Trophoblast cell (in vitro differentiated cells and primary cell): ENCODE results near the gene IFITM10.

Experiments used
- DNase-seq, 2 donors: peaks; one replicate each; pipeline ENCODE4 v3.0.0-alpha.2; 2016
- H2AFZ ChIP-seq: 2 replicates; pipeline ENCODE4 v1.6.1; 2013; ENCODE audit warnings: low read length, moderate library complexity, mild to moderate bottlenecking; ENCODE audit not compliant: insufficient read depth, poor library complexity
- H2AK5ac ChIP-seq: 2 replicates; pipeline ENCODE4 v1.6.1; 2013; ENCODE audit warnings: mild to moderate bottlenecking, low read length
- H2BK120ac ChIP-seq: 2 replicates; pipeline ENCODE4 v1.6.1; 2013; ENCODE audit warnings: low read length, mild to moderate bottlenecking, moderate library complexity; ENCODE audit not compliant: insufficient read depth, poor library complexity
- H2BK12ac ChIP-seq: 2 replicates; pipeline ENCODE4 v1.6.1; 2013; ENCODE audit warnings: mild to moderate bottlenecking, low read length, moderate library complexity
- H2BK5ac ChIP-seq: 2 replicates; pipeline ENCODE4 v1.6.1; 2013; ENCODE audit warnings: low read length, low read depth, moderate library complexity, mild to moderate bottlenecking; ENCODE audit not compliant: poor library complexity
- H3K14ac ChIP-seq: 2 replicates; pipeline ENCODE4 v1.6.1; 2013; ENCODE audit warnings: mild to moderate bottlenecking, low read length
- H3K18ac ChIP-seq: 2 replicates; pipeline ENCODE4 v1.6.1; 2013; ENCODE audit warnings: mild to moderate bottlenecking, low read length
- H3K23ac ChIP-seq: 2 replicates; pipeline ENCODE4 v1.6.1; 2013; ENCODE audit warnings: low read length
- H3K27ac ChIP-seq: 2 replicates; pipeline ENCODE4 v1.5.1; 2013; ENCODE audit warnings: low read depth, mild to moderate bottlenecking, inconsistent platforms, low read length, moderate library complexity
- H3K27me3 ChIP-seq: 2 replicates; pipeline ENCODE4 v1.6.1; 2013; ENCODE audit warnings: inconsistent platforms, mild to moderate bottlenecking, low read length, moderate library complexity; ENCODE audit not compliant: insufficient read depth
- H3K36me3 ChIP-seq, 2 experiments: 1 replicate in 1 of 2; 2 replicates in 1 of 2; pipeline ENCODE4 v1.6.1; 2013; ENCODE audit warnings: low read length in 2 of 2, mild to moderate bottlenecking in 2 of 2, moderate library complexity in 1 of 2; ENCODE audit not compliant: insufficient read depth in 2 of 2, control insufficient read depth in 1 of 2
- H3K4ac ChIP-seq: 2 replicates; pipeline ENCODE4 v1.6.1; 2013; ENCODE audit warnings: low read depth, mild to moderate bottlenecking, low read length, moderate library complexity
- H3K4me1 ChIP-seq, 2 experiments: 1 replicate in 1 of 2; 2 replicates in 1 of 2; pipeline ENCODE4 v1.6.1; 2013; ENCODE audit warnings: low read length in 2 of 2, mild to moderate bottlenecking in 2 of 2, moderate library complexity in 1 of 2; ENCODE audit not compliant: insufficient read depth in 2 of 2, control insufficient read depth in 1 of 2
- H3K4me2 ChIP-seq: 2 replicates; pipeline ENCODE4 v1.6.1; 2013; ENCODE audit warnings: inconsistent platforms, mild to moderate bottlenecking, low read length, moderate library complexity
- H3K4me3 ChIP-seq: 2 replicates; pipeline ENCODE4 v1.5.1; 2013; ENCODE audit warnings: mild to moderate bottlenecking, low read depth, low read length, inconsistent platforms
- H3K79me1 ChIP-seq: one replicate; pipeline ENCODE4 v1.6.1; 2013; ENCODE audit warnings: low read length
- H3K79me2 ChIP-seq: 2 replicates; pipeline ENCODE4 v1.6.1; 2013; ENCODE audit warnings: low read length, mild to moderate bottlenecking; ENCODE audit not compliant: control insufficient read depth, insufficient read depth, poor library complexity
- H3K9ac ChIP-seq: 2 replicates; pipeline ENCODE4 v1.6.1; 2013; ENCODE audit warnings: mild to moderate bottlenecking, low read length
- H3K9me3 ChIP-seq: 2 replicates; pipeline ENCODE4 v1.6.1; 2013; ENCODE audit warnings: low read depth, mild to moderate bottlenecking, control low read depth, inconsistent platforms, low read length; ENCODE audit not compliant: insufficient read depth
- H4K12ac ChIP-seq: 2 replicates; pipeline ENCODE4 v1.6.1; 2013; ENCODE audit warnings: low read depth, mild to moderate bottlenecking, low read length, moderate library complexity
- H4K8ac ChIP-seq: 2 replicates; pipeline ENCODE4 v1.6.1; 2013; ENCODE audit warnings: low read depth, mild to moderate bottlenecking, low read length, moderate library complexity
- H4K91ac ChIP-seq: one replicate; pipeline ENCODE4 v1.6.1; 2013; ENCODE audit warnings: low read depth, mild to moderate bottlenecking, low read length, moderate library complexity
- WGBS: extraction: QIAGEN DNeasy Blood & Tissue Kit; methylation state at CpG from one replicate; pipeline ENCODE4 v1.1.7; 2013; ENCODE audit warnings: missing lambda C conversion rate; ENCODE audit not compliant: insufficient read length, insufficient coverage; ENCODE audit errors: extremely low coverage; 5-methylcytosine and 5-hydroxymethylcytosine counted together

Gene IFITM10

GRCh38 chr11:1792461-1792860 lies 42.1 kb upstream of the IFITM10 start:
- H3K14ac ChIP-seq: no peak overlapping the region
- H3K4ac ChIP-seq: no peak overlapping the region
- H3K79me2 ChIP-seq: no peaks in the 10 kb centered on the region
- no peaks in the 10 kb centered on the region for H3K9me3 ChIP-seq
- no peak overlapping the region for H4K8ac ChIP-seq
- H4K91ac ChIP-seq: no peak overlapping the region
- no peaks in the 10 kb centered on the region for H3K4me1 ChIP-seq
- no peak overlapping the region for H3K4me3 ChIP-seq
- H4K12ac ChIP-seq: no peak overlapping the region
- no peak overlapping the region for H3K23ac ChIP-seq
- no peaks in the 10 kb centered on the region for H3K79me1 ChIP-seq
- no peak overlapping the region for H2BK120ac ChIP-seq
- no peaks in the 10 kb centered on the region for H3K27me3 ChIP-seq
- no peak overlapping the region for H3K9ac ChIP-seq
- H2AFZ ChIP-seq: no peak overlapping the region
- no peak for DNase-seq
- H2BK5ac ChIP-seq: no peak overlapping the region
- H3K4me2 ChIP-seq: no peak overlapping the region
- H2AK5ac ChIP-seq: no peak overlapping the region
- no CpG with 5 or more reads among the region's 12 CpGs for WGBS
- H3K36me3 ChIP-seq: no peaks in the 10 kb centered on the region
- H2BK12ac ChIP-seq: no peak overlapping the region
- no peak overlapping the region for H3K18ac ChIP-seq
- no peak overlapping the region for H3K27ac ChIP-seq

GRCh38 chr11:1791912-1792311 lies 41.5 kb upstream of the IFITM10 start:
- no peak overlapping the region for H2BK5ac ChIP-seq
- no peaks in the 10 kb centered on the region for H3K36me3 ChIP-seq
- no peaks in the 10 kb centered on the region for H3K4me1 ChIP-seq
- H2AFZ ChIP-seq: no peak overlapping the region
- no peak overlapping the region for H2BK120ac ChIP-seq
- no peak overlapping the region for H3K27ac ChIP-seq
- no peaks in the 10 kb centered on the region for H3K79me2 ChIP-seq
- H4K8ac ChIP-seq: no peak overlapping the region
- no peak overlapping the region for H2AK5ac ChIP-seq
- H3K23ac ChIP-seq: no peak overlapping the region
- no peak overlapping the region for H3K4me3 ChIP-seq
- H3K79me1 ChIP-seq: no peaks in the 10 kb centered on the region
- H3K18ac ChIP-seq: no peak overlapping the region
- H4K91ac ChIP-seq: no peak overlapping the region
- no CpG with 5 or more reads among the region's 6 CpGs for WGBS
- no peak overlapping the region for H3K4ac ChIP-seq
- no peak overlapping the region for H2BK12ac ChIP-seq
- no peak overlapping the region for H4K12ac ChIP-seq
- no peak for DNase-seq
- no peaks in the 10 kb centered on the region for H3K9me3 ChIP-seq
- H3K9ac ChIP-seq: no peak overlapping the region
- H3K14ac ChIP-seq: no peak overlapping the region
- H3K4me2 ChIP-seq: no peak overlapping the region
- H3K27me3 ChIP-seq: no peaks in the 10 kb centered on the region

DNA sequence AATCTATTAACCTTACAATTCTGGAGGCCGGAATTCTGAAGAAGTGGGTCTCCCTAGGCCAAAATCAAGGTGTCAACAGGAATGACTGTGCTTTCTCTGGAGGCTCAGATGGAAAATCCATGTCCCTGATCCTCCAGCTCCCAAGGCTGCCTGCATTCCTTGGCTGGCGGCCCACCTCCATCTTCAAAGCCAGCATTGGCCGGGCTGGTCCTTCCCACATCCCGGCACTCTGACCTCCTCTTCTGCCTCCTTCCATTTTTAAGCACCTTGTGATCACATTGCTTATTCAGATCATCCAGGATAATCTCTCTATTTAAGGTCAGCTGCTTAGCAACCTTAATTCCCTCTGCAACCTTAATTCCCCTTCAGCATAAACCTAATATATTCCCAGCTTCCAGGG lies 36.1 kb upstream of the IFITM10 start:
- H3K36me3 ChIP-seq: no peaks in the 10 kb centered on the region
- no peaks in the 10 kb centered on the region for H3K79me2 ChIP-seq
- no peak overlapping the region for H2BK120ac ChIP-seq
- no peak overlapping the region for H2BK5ac ChIP-seq
- DNase-seq: no peak
- no peak overlapping the region for H3K14ac ChIP-seq
- H3K4ac ChIP-seq: no peak overlapping the region
- no peak overlapping the region for H3K4me3 ChIP-seq
- no peak overlapping the region for H3K9ac ChIP-seq
- no peak overlapping the region for H4K91ac ChIP-seq
- H4K8ac ChIP-seq: no peak overlapping the region
- no peak overlapping the region for H2BK12ac ChIP-seq
- WGBS: no CpG with 5 or more reads among the region's 4 CpGs
- no peak overlapping the region for H3K23ac ChIP-seq
- no peaks in the 10 kb centered on the region for H3K4me1 ChIP-seq
- no peak overlapping the region for H4K12ac ChIP-seq
- no peak overlapping the region for H2AFZ ChIP-seq
- no peak overlapping the region for H3K4me2 ChIP-seq
- H2AK5ac ChIP-seq: no peak overlapping the region
- H3K27me3 ChIP-seq: no peaks in the 10 kb centered on the region
- H3K9me3 ChIP-seq: peaks cover 2% of the 10 kb centered on the region
- no peak overlapping the region for H3K27ac ChIP-seq
- H3K79me1 ChIP-seq: no peaks in the 10 kb centered on the region
- no peak overlapping the region for H3K18ac ChIP-seq

GRCh38 chr11:1785749-1786413 lies 35.5 kb upstream of the IFITM10 start:
- Histone ChIP-seq H2BK120ac (no peak overlapping the region), H3K36me3 (no peaks in the 10 kb centered on the region), H3K9ac (peak overlapping the region; percentile 23), H2AFZ (no peak overlapping the region), H3K23ac (no peak overlapping the region), H3K4me1 (no peaks in the 10 kb centered on the region), H3K27me3 (no peaks in the 10 kb centered on the region), H4K12ac (no peak overlapping the region), H3K9me3 (peaks cover 2% of the 10 kb centered on the region), H3K4me2 (no peak overlapping the region), H3K4me3 (no peak overlapping the region), H3K4ac (no peak overlapping the region), H2AK5ac (no peak overlapping the region), H4K8ac (no peak overlapping the region), H2BK5ac (no peak overlapping the region), H3K27ac (no peak overlapping the region), H3K79me1 (no peaks in the 10 kb centered on the region), H3K79me2 (no peaks in the 10 kb centered on the region), H3K18ac (no peak overlapping the region), H3K14ac (no peak overlapping the region), H4K91ac (no peak overlapping the region), H2BK12ac (no peak overlapping the region)
- peak in 1 of 2 donors; percentile 26 for DNase-seq
- WGBS: no CpG with 5 or more reads among the region's 21 CpGs
